H9 (cell line): ENCODE results near the gene FMN1. TPM values are rescaled to one million over a fixed set of nuclear protein-coding genes. Genes with fewer than 3 reads are reported as not detected.

Experiments
- DNase-seq: peaks from one replicate; pipeline ENCODE4 v3.0.0-alpha.2; 2017
- H2AFZ ChIP-seq: one replicate; pipeline ENCODE4 v1.6.1; 2013; ENCODE audit warnings: mild to moderate bottlenecking, low read length, control low read depth, moderate library complexity
- H2AK5ac ChIP-seq: 2 replicates; pipeline ENCODE4 v1.6.1; 2013; ENCODE audit warnings: low read length, control low read depth, mixed read lengths; ENCODE audit not compliant: insufficient read length
- H2BK120ac ChIP-seq: one replicate; pipeline ENCODE4 v1.6.1; 2013; ENCODE audit warnings: low read depth, mild to moderate bottlenecking, low read length, control low read depth, inconsistent platforms; ENCODE audit not compliant: poor library complexity, severe bottlenecking
- H2BK12ac ChIP-seq: 2 replicates; pipeline ENCODE4 v1.6.1; 2013; ENCODE audit warnings: low read length, control low read depth, mixed read lengths, low read depth; ENCODE audit not compliant: insufficient read length
- H2BK15ac ChIP-seq: 2 replicates; pipeline ENCODE4 v1.6.1; 2013; ENCODE audit warnings: low read depth, low read length, control low read depth
- H2BK20ac ChIP-seq: one replicate; pipeline ENCODE4 v1.6.1; 2013; ENCODE audit warnings: low read depth, mild to moderate bottlenecking, low read length, control low read depth, inconsistent platforms; ENCODE audit not compliant: poor library complexity, severe bottlenecking
- H2BK5ac ChIP-seq: 2 replicates; pipeline ENCODE4 v1.6.1; 2013; ENCODE audit warnings: low read length, control low read depth, mixed read lengths; ENCODE audit not compliant: insufficient read length
- H3K14ac ChIP-seq: 2 replicates; pipeline ENCODE4 v1.6.1; 2013; ENCODE audit warnings: low read length, control low read depth; ENCODE audit not compliant: insufficient read depth
- H3K18ac ChIP-seq: 2 replicates; pipeline ENCODE4 v1.6.1; 2013; ENCODE audit warnings: low read depth, mild to moderate bottlenecking, mixed read lengths, low read length, control low read depth; ENCODE audit not compliant: insufficient read length
- H3K23ac ChIP-seq: 2 replicates; pipeline ENCODE4 v1.6.1; 2013; ENCODE audit warnings: low read length, control low read depth, mixed read lengths, low read depth; ENCODE audit not compliant: insufficient read length
- H3K23me2 ChIP-seq: 2 replicates; pipeline ENCODE4 v1.6.1; 2013; ENCODE audit warnings: low read depth, mild to moderate bottlenecking, mixed read lengths, low read length, control low read depth; ENCODE audit not compliant: insufficient read length, poor library complexity, severe bottlenecking
- H3K27ac ChIP-seq: 2 replicates; pipeline ENCODE4 v1.5.1; 2013; ENCODE audit warnings: low read length, control low read depth, mixed read lengths, low read depth; ENCODE audit not compliant: insufficient read length
- H3K27me3 ChIP-seq: 2 replicates; pipeline ENCODE4 v1.6.1; 2013; ENCODE audit warnings: low read length, control low read depth, inconsistent platforms; ENCODE audit not compliant: insufficient read depth
- H3K4ac ChIP-seq: 2 replicates; pipeline ENCODE4 v1.6.1; 2013; ENCODE audit warnings: low read depth, mild to moderate bottlenecking, control low read depth, inconsistent platforms, low read length, moderate library complexity
- H3K4me1 ChIP-seq: 2 replicates; pipeline ENCODE4 v1.6.1; 2013; ENCODE audit warnings: low read length, control low read depth, inconsistent platforms; ENCODE audit not compliant: insufficient read depth
- H3K4me2 ChIP-seq: 2 replicates; pipeline ENCODE4 v1.6.1; 2013; ENCODE audit warnings: low read length, control low read depth, mixed read lengths; ENCODE audit not compliant: insufficient read length, insufficient read depth
- H3K56ac ChIP-seq: 2 replicates; pipeline ENCODE4 v1.6.1; 2013; ENCODE audit warnings: low read depth, mild to moderate bottlenecking, mixed read lengths, low read length, control low read depth; ENCODE audit not compliant: insufficient read length
- H3K79me1 ChIP-seq: 2 replicates; pipeline ENCODE4 v1.6.1; 2013; ENCODE audit warnings: low read depth, mild to moderate bottlenecking, moderate library complexity, low read length, control low read depth, inconsistent platforms; ENCODE audit not compliant: insufficient read depth, poor library complexity, severe bottlenecking
- H3K79me2 ChIP-seq: 2 replicates; pipeline ENCODE4 v1.6.1; 2013; ENCODE audit warnings: low read length, control low read depth, inconsistent platforms; ENCODE audit not compliant: insufficient read depth
- H3K9ac ChIP-seq: 2 replicates; pipeline ENCODE4 v1.6.1; 2013; ENCODE audit warnings: low read length, control low read depth, mixed read lengths; ENCODE audit not compliant: insufficient read length; ENCODE audit errors: extremely low read depth
- H3K9me3 ChIP-seq: one replicate; pipeline ENCODE4 v1.6.1; 2013; ENCODE audit warnings: low read depth, low read length, inconsistent platforms; ENCODE audit not compliant: control insufficient read depth
- H3T11ph ChIP-seq: one replicate; pipeline ENCODE4 v1.6.1; 2013; ENCODE audit warnings: mild to moderate bottlenecking, low read length, control low read depth, inconsistent platforms
- H4K20me1 ChIP-seq: one replicate; pipeline ENCODE4 v1.6.1; 2013; ENCODE audit not compliant: control insufficient read depth, insufficient read length, insufficient read depth
- H4K5ac ChIP-seq: 2 replicates; pipeline ENCODE4 v1.6.1; 2013; ENCODE audit warnings: low read depth, mild to moderate bottlenecking, mixed read lengths, low read length, control low read depth; ENCODE audit not compliant: insufficient read length
- H4K8ac ChIP-seq: replicated peaks from 2 replicates; pipeline ENCODE4 v1.6.1; 2013; ENCODE audit warnings: low read length, control low read depth, mixed read lengths, low read depth; ENCODE audit not compliant: insufficient read length
- H4K91ac ChIP-seq: 2 replicates; pipeline ENCODE4 v1.6.1; 2013; ENCODE audit warnings: low read depth, mild to moderate bottlenecking, moderate library complexity, mixed read lengths, low read length, control low read depth; ENCODE audit not compliant: insufficient read length
- H3K27ac Mint-ChIP-seq, 3 experiments: 2 replicates in 2 of 3; 3 replicates in 1 of 3; pipeline ENCODE4 v1.8.0; 2020 to 2021; ENCODE audit warnings: mixed read lengths in 3 of 3, mild to moderate bottlenecking in 1 of 3, moderate library complexity in 1 of 3
- H3K27me3 Mint-ChIP-seq: 2 replicates; pipeline ENCODE4 v1.8.0; 2021; ENCODE audit warnings: low read depth, mild to moderate bottlenecking, moderate library complexity, mixed read lengths
- H3K36me3 Mint-ChIP-seq, 3 experiments: 2 replicates in 2 of 3; 3 replicates in 1 of 3; pipeline ENCODE4 v1.8.0; 2020 to 2021; ENCODE audit warnings: low read depth in 3 of 3, mixed read lengths in 3 of 3; ENCODE audit not compliant: insufficient read depth in 1 of 3
- H3K4me1 Mint-ChIP-seq, 2 experiments: 2 replicates each; pipeline ENCODE4 v1.8.0; 2020; ENCODE audit warnings: mixed read lengths in 2 of 2
- H3K4me3 Mint-ChIP-seq, 2 experiments: 2 replicates in 1 of 2; 3 replicates in 1 of 2; pipeline ENCODE4 v1.8.0; 2020 to 2021; ENCODE audit warnings: mild to moderate bottlenecking in 2 of 2, mixed read lengths in 2 of 2, moderate library complexity in 1 of 2
- H3K9me3 Mint-ChIP-seq, 2 experiments: 2 replicates in 1 of 2; 3 replicates in 1 of 2; pipeline ENCODE4 v1.8.0; 2020; ENCODE audit warnings: mild to moderate bottlenecking in 2 of 2, mixed read lengths in 2 of 2, moderate library complexity in 1 of 2
- WGBS: extraction: QIAGEN DNeasy Blood & Tissue Kit; methylation state at CpG from one replicate; pipeline ENCODE4 v1.1.7; 2013; ENCODE audit warnings: missing lambda C conversion rate, low lambda C conversion rate, mixed read lengths; ENCODE audit not compliant: insufficient read length; ENCODE audit errors: extremely low coverage; 5-methylcytosine and 5-hydroxymethylcytosine counted together
- total RNA-seq: library from RNA; stranded (reverse); gene quantifications from 2 replicates; pipeline ENCODE4 v1.2.1, GENCODE V29; 2021
- TF ChIP-seq, protein P1 (sequence below): fragments of 200-600 bp; sonication (generic); conservative IDR thresholded peaks from 3 replicates; pipeline ENCODE4 v1.8.0; 2021; ENCODE audit warnings: antibody characterized with exemption, mild to moderate bottlenecking

Gene FMN1
- total RNA-seq, 1 experiment from 2014 or later, result 1.9 TPM

DNA sequence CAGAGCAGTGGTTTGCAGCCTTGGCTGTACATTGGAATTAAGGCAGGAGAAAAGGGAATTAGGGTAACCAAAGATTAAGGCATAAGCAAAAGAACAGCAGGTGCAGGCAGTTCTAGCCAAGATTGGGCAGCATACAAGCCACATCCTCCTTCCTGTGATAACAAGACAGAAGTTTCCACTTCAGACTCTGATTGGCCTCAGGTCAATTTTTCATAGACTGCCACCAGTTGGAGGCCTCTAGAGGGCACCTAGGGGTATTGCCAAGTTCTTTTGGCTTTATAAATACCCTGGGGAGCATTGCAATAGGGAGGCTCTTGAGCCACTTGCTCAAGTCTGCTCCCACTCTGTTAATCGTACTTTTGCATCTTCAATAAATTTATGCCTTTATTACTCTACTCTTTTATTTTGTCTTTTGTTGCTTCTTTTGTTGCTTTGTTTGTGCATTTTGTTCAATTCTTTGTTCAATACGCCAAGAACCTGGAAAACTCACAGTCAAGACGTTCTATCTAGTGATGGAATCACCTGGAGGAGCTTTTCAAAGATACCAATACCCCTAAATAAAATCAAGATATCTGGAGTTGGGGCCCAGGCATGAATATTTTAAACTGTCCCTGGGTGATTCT lies 32.2 kb upstream of the FMN1 start:
- no peak overlapping the region for H3T11ph ChIP-seq
- no peaks in the 10 kb centered on the region for H3K79me1 ChIP-seq
- H3K56ac ChIP-seq, result no peak overlapping the region
- H3K18ac ChIP-seq, result no peak overlapping the region
- H2BK20ac ChIP-seq, result no peak overlapping the region
- no peak overlapping the region for H3K27ac ChIP-seq
- no peaks in the 10 kb centered on the region for H3K79me2 ChIP-seq
- no peaks in the 10 kb centered on the region for H3K9me3 Mint-ChIP-seq
- H2BK12ac ChIP-seq, result no peak overlapping the region
- no peaks in the 10 kb centered on the region for H3K27me3 ChIP-seq
- H3K4me1 Mint-ChIP-seq, result no peaks in the 10 kb centered on the region
- H3K4me1 ChIP-seq, result no peaks in the 10 kb centered on the region
- no peaks in the 10 kb centered on the region for H3K9me3 ChIP-seq
- no peak overlapping the region for H2AFZ ChIP-seq
- H2AK5ac ChIP-seq, result no peak overlapping the region
- H3K23ac ChIP-seq, result no peak overlapping the region
- H4K91ac ChIP-seq, result no peak overlapping the region
- no peak overlapping the region for H3K14ac ChIP-seq
- H2BK5ac ChIP-seq, result no peak overlapping the region
- H2BK15ac ChIP-seq, result no peak overlapping the region
- no peak overlapping the region for H2BK120ac ChIP-seq
- H3K4me2 ChIP-seq, result no peak overlapping the region
- no peaks in the 10 kb centered on the region for H3K23me2 ChIP-seq
- WGBS, result no CpG with 5 or more reads among the region's 3 CpGs
- no peaks in the 10 kb centered on the region for H4K20me1 ChIP-seq
- no peak overlapping the region for H4K8ac ChIP-seq
- H3K4me3 Mint-ChIP-seq, result no peak overlapping the region
- DNase-seq, result peak; percentile 33
- no peaks in the 10 kb centered on the region for H3K36me3 Mint-ChIP-seq
- no peak overlapping the region for H3K4ac ChIP-seq
- H4K5ac ChIP-seq, result no peak overlapping the region
- TF ChIP-seq, protein P1, sequence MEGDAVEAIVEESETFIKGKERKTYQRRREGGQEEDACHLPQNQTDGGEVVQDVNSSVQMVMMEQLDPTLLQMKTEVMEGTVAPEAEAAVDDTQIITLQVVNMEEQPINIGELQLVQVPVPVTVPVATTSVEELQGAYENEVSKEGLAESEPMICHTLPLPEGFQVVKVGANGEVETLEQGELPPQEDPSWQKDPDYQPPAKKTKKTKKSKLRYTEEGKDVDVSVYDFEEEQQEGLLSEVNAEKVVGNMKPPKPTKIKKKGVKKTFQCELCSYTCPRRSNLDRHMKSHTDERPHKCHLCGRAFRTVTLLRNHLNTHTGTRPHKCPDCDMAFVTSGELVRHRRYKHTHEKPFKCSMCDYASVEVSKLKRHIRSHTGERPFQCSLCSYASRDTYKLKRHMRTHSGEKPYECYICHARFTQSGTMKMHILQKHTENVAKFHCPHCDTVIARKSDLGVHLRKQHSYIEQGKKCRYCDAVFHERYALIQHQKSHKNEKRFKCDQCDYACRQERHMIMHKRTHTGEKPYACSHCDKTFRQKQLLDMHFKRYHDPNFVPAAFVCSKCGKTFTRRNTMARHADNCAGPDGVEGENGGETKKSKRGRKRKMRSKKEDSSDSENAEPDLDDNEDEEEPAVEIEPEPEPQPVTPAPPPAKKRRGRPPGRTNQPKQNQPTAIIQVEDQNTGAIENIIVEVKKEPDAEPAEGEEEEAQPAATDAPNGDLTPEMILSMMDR, result peak; percentile 66
- no peak overlapping the region for H3K9ac ChIP-seq
- no peak overlapping the region for H3K27ac Mint-ChIP-seq
- no peaks in the 10 kb centered on the region for H3K27me3 Mint-ChIP-seq
